Bronchial epithelial cell (primary cell): ENCODE measurements around the gene GBX1. TPM values are rescaled to one million over a fixed set of nuclear protein-coding genes. Genes with fewer than 3 reads are reported as not detected.

Experiments
- DNase-seq: peaks from one replicate; pipeline ENCODE4 v3.0.0-alpha.2; 2010; ENCODE audit warnings: low read depth
- FAIRE-seq: peaks from 2 replicates; lab custom pipeline; 2011; peaks lifted over from hg19 to GRCh38; lab: Jason Lieb, UNC
- H3K27me3 ChIP-seq: 2 replicates; pipeline ENCODE4 v1.5.1; 2011; ENCODE audit warnings: low read length; ENCODE audit not compliant: control insufficient read depth, insufficient read depth
- H3K36me3 ChIP-seq: 2 replicates; pipeline ENCODE4 v1.5.1; 2011; ENCODE audit warnings: low read length; ENCODE audit not compliant: control insufficient read depth, insufficient read depth
- H3K4me3 ChIP-seq: 2 replicates; pipeline ENCODE4 v1.5.1; 2011; ENCODE audit warnings: mild to moderate bottlenecking, low read depth, low read length, control low read depth
- CTCF ChIP-seq: IDR thresholded peaks from 2 replicates; pipeline ENCODE4 v1.5.1; 2011; ENCODE audit warnings: mild to moderate bottlenecking, moderate library complexity, low read length, control low read depth, inconsistent platforms; ENCODE audit not compliant: insufficient read depth, severe bottlenecking
- total RNA-seq: library from RNA; depleted of rRNA; stranded (reverse); fragments of >200 nt; gene quantifications from 2 replicates; pipeline ENCODE4 v1.2.1, GENCODE V29; 2014

The GBX1 gene
- total RNA-seq, 1 donor from 2014 or later: not detected

DNA sequence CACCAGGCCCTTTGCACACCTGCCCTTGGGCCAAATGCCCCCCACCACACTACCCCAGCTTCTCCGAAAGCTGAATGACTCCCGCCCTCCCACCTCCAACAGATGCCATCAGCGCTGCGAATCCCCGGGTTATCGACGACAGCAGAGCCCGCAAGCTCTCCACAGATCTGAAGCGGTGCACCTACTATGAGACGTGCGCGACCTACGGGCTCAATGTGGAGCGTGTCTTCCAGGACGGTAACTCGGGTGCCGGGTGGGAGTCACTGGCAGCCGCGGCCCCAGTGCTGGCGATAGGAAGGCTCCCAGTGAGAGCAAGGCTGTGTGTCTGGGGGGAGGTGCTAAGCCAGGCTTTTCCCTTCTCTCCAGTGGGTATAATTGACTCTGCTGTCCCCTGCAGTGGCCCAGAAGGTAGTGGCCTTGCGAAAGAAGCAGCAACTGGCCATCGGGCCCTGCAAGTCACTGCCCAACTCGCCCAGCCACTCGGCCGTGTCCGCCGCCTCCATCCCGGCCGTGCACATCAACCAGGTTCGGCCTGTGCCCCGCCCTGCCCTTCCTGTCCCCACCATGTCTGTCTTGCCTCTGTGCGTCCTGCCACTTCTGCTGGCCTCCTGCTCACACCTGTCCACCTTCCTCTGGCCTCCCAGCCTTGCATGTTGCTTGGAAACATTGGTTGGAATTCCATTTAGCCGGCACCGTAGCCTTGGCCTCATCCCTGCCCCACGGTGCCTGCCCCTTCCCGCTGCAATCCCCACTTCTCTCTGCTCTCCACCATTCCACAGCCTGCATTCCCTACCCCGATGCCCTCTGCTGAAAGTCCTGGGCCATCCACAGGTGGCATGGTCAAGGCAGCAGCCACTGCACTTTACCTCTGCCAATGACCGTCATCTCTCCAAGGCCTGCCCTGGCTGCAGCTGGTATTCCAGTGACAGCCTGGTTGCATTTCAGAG lies 49.1 kb downstream of the GBX1 start:
- DNase-seq (no peak), FAIRE-seq (no peak)
- H3K27me3 ChIP-seq: no peaks in the 10 kb centered on the region
- peaks cover 43% of the 10 kb centered on the region for H3K36me3 ChIP-seq
- no peak overlapping the region for H3K4me3 ChIP-seq
- no peak for TF ChIP-seq CTCF

DNA sequence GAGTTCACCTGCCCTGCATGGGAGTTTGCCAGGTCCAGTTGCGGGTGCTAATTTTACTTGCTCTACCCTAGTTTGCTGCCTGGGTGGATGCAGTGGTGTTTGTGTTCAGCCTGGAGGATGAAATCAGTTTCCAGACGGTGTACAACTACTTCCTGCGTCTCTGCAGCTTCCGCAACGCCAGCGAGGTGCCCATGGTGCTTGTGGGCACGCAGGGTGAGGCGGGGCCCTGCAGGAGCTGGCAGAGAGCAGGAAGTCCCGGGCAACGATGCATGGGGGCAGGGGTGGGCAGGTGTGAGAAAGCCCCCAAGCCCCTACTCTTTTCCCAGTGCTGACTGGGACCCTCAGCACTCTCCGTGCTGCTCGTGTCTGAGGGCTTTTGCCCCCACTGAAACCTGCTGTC lies 49.9 kb downstream of the GBX1 start:
- Histone ChIP-seq H3K36me3 (peaks cover 43% of the 10 kb centered on the region), H3K27me3 (no peaks in the 10 kb centered on the region), H3K4me3 (peak overlapping the region; percentile 57)
- FAIRE-seq (no peak), DNase-seq (peak; percentile 23)
- TF ChIP-seq CTCF: no peak

GRCh38 chr7:151116603-151117440 lies 50.7 kb downstream of the GBX1 start:
- Histone ChIP-seq H3K36me3 (peaks cover 42% of the 10 kb centered on the region), H3K4me3 (peak overlapping the region; percentile 57), H3K27me3 (no peaks in the 10 kb centered on the region)
- DNase-seq (no peak), FAIRE-seq (no peak)
- no peak for TF ChIP-seq CTCF

GRCh38 chr7:151115836-151116418 lies 51.6 kb downstream of the GBX1 start:
- H3K27me3 ChIP-seq: no peaks in the 10 kb centered on the region
- FAIRE-seq (peak; percentile 62), DNase-seq (peak; percentile 94)
- H3K4me3 ChIP-seq: peak overlapping the region; percentile 57
- peaks cover 34% of the 10 kb centered on the region for H3K36me3 ChIP-seq
- TF ChIP-seq CTCF: no peak

DNA sequence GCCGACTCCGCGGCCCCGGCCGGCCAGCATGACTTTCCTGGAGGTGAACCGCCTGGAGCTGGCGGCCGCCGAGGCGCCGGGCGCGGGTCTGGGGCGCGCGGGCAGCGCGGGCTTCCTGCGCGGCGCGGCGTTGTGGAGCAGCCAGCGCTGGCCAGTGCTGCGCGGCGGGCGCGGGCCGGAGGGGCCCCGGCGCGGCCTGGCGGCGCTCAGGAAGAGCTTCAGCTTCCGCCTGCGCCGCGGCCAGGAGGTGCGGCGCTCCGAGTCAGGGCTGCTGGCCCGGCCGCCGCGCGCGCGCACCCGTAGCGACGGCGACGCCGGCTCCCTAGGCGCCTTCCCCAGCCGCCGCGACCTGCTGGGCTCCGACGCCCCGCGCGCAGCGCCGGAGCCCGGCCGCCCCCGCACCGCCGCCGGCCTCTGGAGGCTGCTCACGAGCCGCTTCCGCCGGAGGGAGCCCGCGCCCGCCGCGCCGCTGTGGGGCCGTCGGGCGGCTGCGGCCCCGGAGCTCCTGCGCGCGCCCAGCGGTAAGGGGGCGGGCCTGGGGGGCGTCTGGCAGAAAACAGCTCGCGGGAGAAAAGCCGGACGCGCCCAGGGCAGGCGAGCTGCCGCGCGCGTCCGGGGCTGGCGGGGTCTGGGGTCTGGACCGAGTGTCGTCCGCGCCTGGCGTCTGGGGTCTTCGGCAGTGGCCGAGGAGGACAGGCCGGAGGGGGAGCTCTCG lies 52.2 kb downstream of the GBX1 start:
- TF ChIP-seq CTCF: no peak
- peak overlapping the region; percentile 57 for H3K4me3 ChIP-seq
- peaks cover 29% of the 10 kb centered on the region for H3K36me3 ChIP-seq
- no peak for DNase-seq
- no peak for FAIRE-seq
- H3K27me3 ChIP-seq: no peaks in the 10 kb centered on the region
